HG03439 (cell line): ENCODE results near the gene FOXK1.
"Not testable (repeated sequence)": the region's sequence is repeated elsewhere in the genome, so short reads cannot be mapped to it uniquely, and the experiment has no call there.

Experiments used
- ATAC-seq: cut with Tn5 transposase; IDR thresholded peaks from one replicate; pipeline ENCODE4 v1.9.1; 2021; ENCODE audit warnings: mild to moderate bottlenecking, moderate library complexity; ENCODE audit not compliant: unreplicated experiment

The FOXK1 gene

GRCh38 chr7:4796453-4796852 lies 114.4 kb downstream of the FOXK1 start:
- no peak for ATAC-seq

GRCh38 chr7:4797858-4798705 lies 116.0 kb downstream of the FOXK1 start:
- ATAC-seq: no peak

DNA sequence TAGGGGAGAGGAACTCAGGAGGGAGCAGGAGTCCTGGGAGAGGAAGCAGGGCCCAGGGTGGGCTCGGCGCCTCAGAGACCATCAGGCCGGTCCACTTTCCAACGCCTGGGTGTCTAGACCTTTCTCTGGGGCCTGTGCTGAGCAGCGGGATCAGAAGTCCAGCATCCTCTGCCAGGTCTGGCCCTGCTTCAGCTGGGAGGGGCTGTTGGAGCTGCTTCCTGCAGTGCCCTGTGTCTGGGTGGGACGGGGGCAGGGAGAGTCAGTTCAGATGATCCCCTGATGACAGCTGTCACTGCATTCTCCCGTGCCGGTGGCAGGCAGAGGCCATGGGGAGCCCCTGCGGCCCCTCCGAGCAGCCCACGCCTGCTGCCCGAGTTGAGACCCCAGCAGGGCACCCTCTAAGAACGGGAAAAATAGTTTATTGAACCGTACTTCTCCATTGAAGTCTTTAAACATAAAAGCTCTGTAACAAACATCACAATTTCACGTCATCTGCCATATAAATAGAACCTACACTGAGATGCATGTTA lies 116.7 kb downstream of the FOXK1 start:
- ATAC-seq: no peak

DNA sequence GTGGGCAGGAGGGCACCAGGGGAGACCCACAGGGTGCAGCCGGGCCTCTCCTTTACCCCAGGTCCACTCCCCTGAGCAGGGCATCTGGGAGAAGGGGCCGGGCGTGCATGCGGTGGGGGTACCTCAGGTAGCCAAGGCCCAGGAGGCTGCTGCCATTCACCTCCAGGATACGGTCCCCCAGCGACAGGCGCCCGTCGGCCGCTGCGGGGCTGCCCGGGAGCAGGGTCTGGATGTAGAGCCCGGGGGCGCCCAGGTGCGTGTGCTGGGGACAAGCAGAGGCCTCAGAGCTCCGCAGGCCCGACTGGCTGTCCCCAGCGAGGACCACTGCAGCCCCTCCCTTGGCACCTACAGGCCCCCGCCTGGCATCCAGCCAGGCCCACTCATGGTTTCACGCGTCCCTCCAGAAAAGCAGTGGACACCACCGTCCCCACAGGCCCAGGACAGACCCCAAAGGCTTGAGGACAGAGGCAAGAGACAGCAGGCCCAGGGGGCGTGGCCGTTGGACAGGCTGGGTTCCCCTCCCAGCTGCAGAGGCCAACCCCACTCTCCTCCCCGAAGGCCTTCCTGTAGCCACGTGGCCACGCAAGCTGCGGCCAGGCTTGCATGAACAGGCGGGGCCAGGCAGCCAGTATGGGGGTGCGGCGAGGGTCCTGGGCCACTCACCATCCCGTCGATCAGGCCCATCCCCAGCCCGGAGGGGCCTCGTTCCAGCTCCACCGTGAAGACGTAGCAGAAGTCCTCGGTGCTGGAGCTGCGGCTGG lies 117.6 kb downstream of the FOXK1 start:
- no peak for ATAC-seq

GRCh38 chr7:4800487-4800886 lies 118.4 kb downstream of the FOXK1 start:
- ATAC-seq: no peak

GRCh38 chr7:4800926-4801838 lies 119.1 kb downstream of the FOXK1 start:
- ATAC-seq: no peak

DNA sequence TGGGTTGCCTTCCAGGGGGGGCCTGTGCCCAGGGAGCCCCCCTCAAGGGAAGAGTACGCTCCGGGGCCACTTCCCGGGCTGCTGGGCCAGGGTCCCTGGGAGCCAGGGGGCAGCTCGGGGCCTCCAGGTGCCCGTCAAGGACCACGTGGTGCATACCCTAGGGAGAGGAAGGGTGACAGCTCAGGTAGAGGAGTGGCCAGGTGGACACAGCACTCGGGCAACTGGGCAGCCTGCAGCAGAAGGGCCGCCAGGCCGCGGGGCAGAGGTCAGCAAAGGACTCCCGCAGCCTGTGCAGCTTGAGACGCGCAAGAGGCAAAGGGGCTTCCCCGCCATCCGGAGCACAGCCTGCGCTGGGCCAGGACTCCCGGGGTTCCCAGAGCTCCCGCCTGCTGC lies 119.7 kb downstream of the FOXK1 start:
- ATAC-seq: no peak

DNA sequence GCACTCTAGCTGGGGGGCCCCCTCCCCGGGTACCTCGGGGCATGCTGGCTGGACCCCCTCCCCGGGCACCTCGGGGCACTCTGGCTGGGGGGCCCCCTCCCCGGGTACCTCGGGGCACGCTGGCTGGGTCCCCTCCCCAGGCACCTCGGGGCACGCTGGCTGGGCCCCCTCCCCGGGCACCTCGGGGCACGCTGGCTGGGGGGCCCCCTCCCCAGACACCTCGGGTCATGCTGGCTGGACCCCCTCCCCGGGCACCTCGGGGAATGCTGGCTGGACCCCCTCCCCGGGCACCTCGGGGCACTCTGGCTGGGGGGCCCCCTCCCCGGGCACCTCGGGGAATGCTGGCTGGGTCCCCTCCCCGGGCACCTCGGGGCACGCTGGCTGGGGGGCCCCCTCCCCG lies 120.5 kb downstream of the FOXK1 start:
- ATAC-seq: not testable (repeated sequence)

GRCh38 chr7:4803397-4804241 lies 121.5 kb downstream of the FOXK1 start:
- no peak for ATAC-seq

DNA sequence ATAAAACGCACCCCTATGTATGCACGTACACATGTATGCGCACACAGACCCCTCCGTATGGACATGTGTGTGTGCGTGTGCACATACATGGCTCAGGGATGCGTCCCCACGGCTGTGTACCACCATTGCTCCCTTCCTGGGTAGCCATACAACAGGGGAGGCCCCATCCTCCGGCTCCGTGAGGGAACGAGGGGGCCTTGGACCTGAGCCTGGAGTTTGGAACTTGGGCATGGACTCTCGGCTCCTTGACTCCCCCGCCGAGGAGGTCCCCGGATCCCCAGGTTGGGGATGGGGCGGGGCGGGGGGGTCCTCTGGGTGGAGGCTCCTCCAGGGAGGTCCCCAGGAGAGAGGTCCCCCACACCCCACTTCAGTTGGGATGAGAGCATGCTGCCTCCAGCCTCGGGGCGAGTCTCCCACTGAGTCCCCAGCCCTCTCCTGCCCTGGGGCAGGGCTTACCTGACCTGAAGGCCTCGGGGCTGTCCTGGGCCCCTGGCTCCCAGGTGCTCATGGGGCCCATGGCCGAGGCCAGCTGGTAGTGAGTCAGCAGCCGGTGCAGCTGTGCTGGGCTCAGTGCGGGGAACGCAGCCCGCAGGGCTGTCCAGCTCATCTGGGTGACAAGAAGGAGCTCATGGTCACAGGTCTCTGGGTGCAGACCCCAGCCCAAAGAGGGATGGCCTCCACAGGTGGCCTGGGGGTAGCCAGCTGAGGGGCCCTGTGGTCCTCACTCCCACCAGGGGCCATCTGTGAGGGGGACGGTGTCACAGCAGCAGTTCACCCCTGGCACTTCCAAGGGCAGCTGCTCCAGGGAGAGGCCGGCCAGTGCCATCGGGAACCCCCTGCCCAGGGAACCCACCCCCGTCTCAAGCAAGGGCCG lies 123.3 kb downstream of the FOXK1 start:
- no peak for ATAC-seq

GRCh38 chr7:4805984-4806300 lies 123.8 kb downstream of the FOXK1 start:
- ATAC-seq: no peak

DNA sequence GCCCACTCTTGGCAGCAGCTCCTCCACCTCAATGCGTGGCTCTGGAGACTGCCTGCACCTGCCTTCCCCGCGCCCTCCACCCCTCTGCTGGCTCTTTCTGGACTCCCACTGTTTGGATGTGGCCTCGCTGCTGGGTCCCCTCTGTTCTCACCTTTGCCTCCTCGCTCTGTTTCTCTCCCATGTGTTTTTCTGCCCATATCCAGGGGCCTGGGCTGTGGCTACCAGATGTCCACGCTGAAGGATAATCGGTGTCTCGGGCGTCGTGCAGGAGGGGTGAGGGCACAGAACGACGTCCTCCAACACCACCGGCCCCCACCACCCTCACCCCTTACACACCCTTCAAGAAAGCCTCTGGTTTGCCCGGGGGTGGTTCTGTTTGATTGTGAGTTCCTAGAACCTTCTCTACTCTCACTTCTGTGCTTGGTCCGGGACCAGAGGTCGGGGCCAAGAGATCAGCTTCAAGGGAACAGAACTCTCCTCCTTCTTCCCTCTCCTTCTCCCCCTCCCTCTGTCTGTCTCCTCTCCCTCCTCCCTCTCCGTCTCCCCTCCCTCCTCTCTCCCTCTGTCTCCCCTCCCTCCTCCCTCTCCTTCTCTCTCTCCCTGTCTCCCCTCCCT lies 125.0 kb downstream of the FOXK1 start:
- no peak for ATAC-seq

GRCh38 chr7:4807598-4808016 lies 125.5 kb downstream of the FOXK1 start:
- no peak for ATAC-seq

GRCh38 chr7:4808026-4808425 lies 125.9 kb downstream of the FOXK1 start:
- no peak for ATAC-seq

GRCh38 chr7:4808565-4808964 lies 126.5 kb downstream of the FOXK1 start:
- no peak for ATAC-seq

DNA sequence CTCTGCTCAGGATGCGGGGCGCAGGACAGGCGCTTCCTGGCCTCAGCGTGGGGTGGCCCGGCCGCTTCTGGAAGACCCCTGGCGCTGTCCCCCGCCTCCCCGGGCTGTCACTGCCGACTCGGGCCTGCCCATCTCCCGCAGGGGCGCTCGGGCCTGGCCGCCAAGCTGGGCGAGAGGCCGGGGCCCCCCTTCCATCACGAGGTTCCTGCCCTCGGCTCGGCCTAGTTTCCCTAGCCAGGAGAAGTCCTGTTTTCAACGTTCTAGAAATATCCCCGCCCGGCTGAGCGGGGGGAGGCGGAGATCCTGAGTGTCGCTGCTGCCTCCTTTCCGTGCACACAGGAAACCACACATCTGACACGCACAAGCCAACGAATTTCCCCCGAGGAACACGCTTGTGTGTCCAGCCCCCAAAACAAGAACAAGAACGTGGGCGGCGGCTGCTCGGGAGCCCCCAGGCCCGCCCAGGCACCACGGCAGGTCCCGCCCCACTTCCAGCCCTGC lies 127.0 kb downstream of the FOXK1 start:
- ATAC-seq: no peak

- no peak for ATAC-seq
Observed at GRCh38 chr7:4809666-4810065, 127.6 kb downstream of the FOXK1 start.

- no peak for ATAC-seq
Observed at GRCh38 chr7:4814433-4814832, 132.3 kb downstream of the FOXK1 start.

GRCh38 chr7:4815121-4815520 lies 133.0 kb downstream of the FOXK1 start:
- no peak for ATAC-seq
